Naive thymus-derived CD8-positive, alpha-beta T cell (primary cell): ENCODE results near the gene WNT9B. TPM values are rescaled to one million over a fixed set of nuclear protein-coding genes. Genes with fewer than 3 reads are reported as not detected.
A peak's percentile ranks its signal among the peaks of the same experiment; 100 is the strongest.
"Not testable (repeated sequence)": the region's sequence is repeated elsewhere in the genome, so short reads cannot be mapped to it uniquely, and the experiment has no call there.

Source experiments
- ATAC-seq, 2 donors: fragments of 150-1000 bp; cut with Tn5 transposase in 1 of 2; sonication (Bioruptor Pico), chemical (Tn5 transposase) in 1 of 2; 1 replicate in 1 of 2; 2 replicates in 1 of 2; pipeline ENCODE4 v1.10.0; 2021; ENCODE audit warnings: mild to moderate bottlenecking in 2 of 2, moderate library complexity in 2 of 2
- POLR2A ChIA-PET: fragments of 350-600 bp; sonication (Branson Sonifier 250); formaldehyde crosslinking; loops from one replicate; lab custom pipeline; 2021; ENCODE audit warnings: antibody characterized with exemption; lab: Charles Lee
- DNase-seq, 10 donors: peaks; one replicate each; pipeline versions ENCODE4 v3.0.0 to v3.0.0-alpha.2; 2020 to 2022
- H3K27ac Mint-ChIP-seq, 10 donors: one replicate each; pipeline ENCODE4 v1.8.0; 2020 to 2022; ENCODE audit warnings: mild to moderate bottlenecking in 10 of 10, mixed read lengths in 10 of 10, moderate library complexity in 4 of 10, inconsistent platforms in 1 of 10
- H3K27me3 Mint-ChIP-seq, 5 donors: one replicate each; pipeline ENCODE4 v1.8.0; 2021 to 2022; ENCODE audit warnings: mixed read lengths in 5 of 5
- H3K36me3 Mint-ChIP-seq, 3 donors: one replicate each; pipeline ENCODE4 v1.8.0; 2020 to 2022; ENCODE audit warnings: mixed read lengths in 3 of 3, mild to moderate bottlenecking in 2 of 3, inconsistent platforms in 1 of 3
- H3K4me1 Mint-ChIP-seq, 4 donors: one replicate each; pipeline ENCODE4 v1.8.0; 2021 to 2022; ENCODE audit warnings: mixed read lengths in 4 of 4
- H3K4me3 Mint-ChIP-seq, 10 donors: one replicate each; pipeline ENCODE4 v1.8.0; 2020 to 2022; ENCODE audit warnings: mild to moderate bottlenecking in 10 of 10, mixed read lengths in 10 of 10, moderate library complexity in 6 of 10, inconsistent platforms in 1 of 10
- H3K9me3 Mint-ChIP-seq, 9 donors: one replicate each; pipeline ENCODE4 v1.8.0; 2020 to 2022; ENCODE audit warnings: mixed read lengths in 9 of 9, mild to moderate bottlenecking in 3 of 9, inconsistent platforms in 1 of 9, moderate library complexity in 1 of 9
- polyA plus RNA-seq, 3 donors: library from polyadenylated mRNA; unstranded; fragments of 300-500 nt; fragmentation: Illumina TruSeq; gene quantifications; one replicate each; pipeline ENCODE4 v1.2.3, GENCODE V29; 2021
- total RNA-seq, 8 experiments: library from RNA in 2 of 8; stranded (reverse) in 2 of 8; gene quantifications; one replicate each; pipeline ENCODE4 v1.2.3 and lab custom pipeline; 2021 to 2026

Gene WNT9B
- total and polyA plus RNA-seq, 5 experiments from 2014 or later, result not detected

DNA sequence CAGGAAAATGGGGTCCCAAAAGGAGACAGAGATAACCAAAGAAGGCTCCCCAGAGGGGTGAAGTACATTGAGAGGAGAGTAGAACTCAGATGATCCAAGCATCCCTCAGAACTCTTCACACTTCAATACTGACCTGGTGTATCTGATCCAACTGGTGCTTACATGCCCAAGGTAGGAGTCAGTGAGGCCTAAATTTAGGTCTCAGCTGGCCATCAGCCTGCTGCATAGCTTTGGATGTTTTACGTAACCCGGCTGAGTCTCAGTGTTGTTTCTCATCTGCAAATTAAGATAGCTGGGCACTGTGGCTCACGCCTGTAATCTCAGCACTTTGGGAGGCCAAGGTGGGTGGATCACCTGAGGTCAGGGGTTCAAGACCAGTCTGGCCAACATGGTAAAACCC is 59.9 kb downstream of the WNT9B start:
- Mint-ChIP-seq H3K27me3 (peaks cover 2 to 15% (median 6%) of the 10 kb centered on the region in 5 donors), H3K9me3 (no peaks in the 10 kb centered on the region), H3K4me3 (no peak overlapping the region), H3K27ac (no peak overlapping the region), H3K4me1 (no peaks in the 10 kb centered on the region), H3K36me3 (peaks cover 0 to 3% (median 0%) of the 10 kb centered on the region in 3 donors)
- DNase-seq (no peak), ATAC-seq (no peak)
- POLR2A ChIA-PET, result no interaction called here

DNA sequence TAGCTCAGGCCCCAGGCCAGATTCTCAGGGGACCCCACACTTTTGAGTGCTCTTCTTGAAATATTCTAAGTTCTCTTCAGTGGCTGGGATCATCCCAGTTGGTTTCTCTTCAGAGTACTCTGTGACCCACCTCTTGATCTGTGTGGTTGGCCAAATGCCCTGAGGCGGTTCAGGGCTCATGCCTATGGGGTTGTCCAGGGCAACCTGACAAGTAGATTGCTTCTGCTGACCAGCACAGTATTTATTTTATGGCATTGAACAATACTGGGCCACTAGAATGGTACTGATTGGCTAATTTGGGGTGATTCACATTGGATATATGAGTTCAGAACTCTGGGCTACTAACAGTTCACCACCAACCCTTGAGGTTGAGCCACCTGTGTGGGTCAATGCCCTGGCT is 64.2 kb downstream of the WNT9B start:
- H3K4me1 Mint-ChIP-seq, result peaks cover 0 to under 1% (median 0%) of the 10 kb centered on the region in 4 donors
- ATAC-seq, result no peak
- H3K27me3 Mint-ChIP-seq, result peaks cover 2 to 10% (median 3%) of the 10 kb centered on the region in 5 donors
- peaks cover 0 to 8% (median 0%) of the 10 kb centered on the region in 3 donors for H3K36me3 Mint-ChIP-seq
- peaks cover 0 to 2% (median 0%) of the 10 kb centered on the region in 9 donors for H3K9me3 Mint-ChIP-seq
- H3K27ac Mint-ChIP-seq, result no peak overlapping the region
- no peak for DNase-seq
- POLR2A ChIA-PET, result no interaction called here
- H3K4me3 Mint-ChIP-seq, result no peak overlapping the region

DNA sequence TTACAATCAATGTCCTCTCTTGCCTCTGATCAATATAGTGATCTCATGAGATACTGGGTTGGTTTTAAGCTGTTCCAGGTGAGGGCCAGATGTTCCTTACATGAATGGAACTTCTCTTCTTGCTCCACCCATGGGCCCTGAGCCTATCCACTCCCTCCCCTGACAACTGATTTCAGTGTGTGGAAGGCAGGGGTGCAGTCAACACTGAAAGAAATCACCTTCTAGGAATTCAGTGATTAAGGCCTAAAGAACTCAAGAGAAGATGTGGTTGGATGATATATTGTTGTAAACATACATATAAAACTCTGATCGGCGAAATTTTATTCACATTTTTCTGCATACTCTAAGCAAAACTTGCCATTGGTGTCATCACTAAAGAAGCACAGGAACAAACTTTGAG is 64.8 kb downstream of the WNT9B start:
- Mint-ChIP-seq H3K9me3 (peaks cover 0 to 2% (median 0%) of the 10 kb centered on the region in 9 donors), H3K4me1 (peaks cover 0 to 2% (median 0%) of the 10 kb centered on the region in 4 donors), H3K27ac (no peak overlapping the region), H3K36me3 (peaks cover 0 to 8% (median 0%) of the 10 kb centered on the region in 3 donors), H3K4me3 (no peak overlapping the region), H3K27me3 (peaks cover 0 to 8% (median 2%) of the 10 kb centered on the region in 5 donors)
- DNase-seq, result no peak
- POLR2A ChIA-PET, result no interaction called here
- no peak for ATAC-seq

DNA sequence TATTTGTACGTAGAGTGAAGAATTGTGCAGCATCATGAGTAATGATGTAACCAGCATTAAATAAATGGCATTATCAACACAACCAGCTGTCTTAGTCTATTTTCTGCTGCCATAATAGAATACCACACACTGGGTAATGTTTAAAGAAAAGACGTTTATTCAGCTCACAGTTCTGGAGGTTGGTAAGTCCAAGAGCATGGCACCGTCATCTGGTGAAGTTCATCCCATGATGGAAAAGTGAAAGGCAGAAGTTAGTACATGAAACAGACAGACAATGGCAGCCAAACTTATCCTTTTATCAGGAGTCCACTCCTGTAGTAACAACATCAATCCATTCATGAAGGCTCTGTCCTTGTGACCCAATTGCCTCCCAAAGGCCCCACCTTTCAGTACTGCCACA is 65.2 kb downstream of the WNT9B start:
- H3K27me3 Mint-ChIP-seq, result peaks cover 0 to 8% (median 2%) of the 10 kb centered on the region in 5 donors
- no peak for ATAC-seq
- no peak for DNase-seq
- peaks cover 0 to 8% (median 0%) of the 10 kb centered on the region in 3 donors for H3K36me3 Mint-ChIP-seq
- no peak overlapping the region for H3K4me3 Mint-ChIP-seq
- no peak overlapping the region for H3K27ac Mint-ChIP-seq
- H3K4me1 Mint-ChIP-seq, result peaks cover 0 to 2% (median 0%) of the 10 kb centered on the region in 4 donors
- H3K9me3 Mint-ChIP-seq, result peaks cover 0 to 2% (median 0%) of the 10 kb centered on the region in 9 donors
- POLR2A ChIA-PET, result no interaction called here

- Mint-ChIP-seq H3K9me3 (peaks cover 0 to 2% (median 0%) of the 10 kb centered on the region in 9 donors), H3K36me3 (peaks cover 0 to 8% (median 0%) of the 10 kb centered on the region in 3 donors), H3K27ac (no peak overlapping the region), H3K4me1 (peaks cover 0 to 4% (median 3%) of the 10 kb centered on the region in 4 donors), H3K4me3 (no peak overlapping the region), H3K27me3 (peaks cover 0 to 6% (median 2%) of the 10 kb centered on the region in 5 donors)
- ATAC-seq (no peak), DNase-seq (no peak)
- POLR2A ChIA-PET, result no interaction called here
Observed at GRCh38 chr17:46917041-46917440, 65.7 kb downstream of the WNT9B start.

DNA sequence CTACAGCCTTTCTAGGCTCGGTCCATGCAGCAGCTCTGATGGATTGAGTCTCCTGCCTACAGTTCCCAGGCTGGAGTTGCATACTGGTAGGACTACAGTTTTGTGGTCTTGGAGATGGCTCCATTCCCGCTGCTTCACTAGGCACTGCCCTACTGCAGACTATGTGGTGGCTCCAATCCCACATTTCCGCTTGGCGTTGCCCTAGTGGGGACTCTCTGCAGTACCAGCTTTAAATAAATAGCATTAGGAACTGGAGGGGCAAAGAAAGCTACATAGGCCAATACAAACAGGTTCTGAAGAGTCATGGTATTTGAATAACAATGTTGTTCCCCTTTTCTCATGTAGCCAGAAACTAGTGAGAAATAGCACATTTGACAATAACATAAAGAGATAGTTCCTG is 66.1 kb downstream of the WNT9B start:
- Mint-ChIP-seq H3K4me3 (no peak overlapping the region), H3K27ac (no peak overlapping the region), H3K4me1 (peaks cover 2 to 7% (median 4%) of the 10 kb centered on the region in 4 donors), H3K36me3 (peaks cover 0 to 8% (median 0%) of the 10 kb centered on the region in 3 donors), H3K27me3 (peaks cover 0 to 6% (median 2%) of the 10 kb centered on the region in 5 donors), H3K9me3 (peaks cover 0 to 2% (median 0%) of the 10 kb centered on the region in 9 donors)
- ATAC-seq (no peak), DNase-seq (no peak)
- POLR2A ChIA-PET, result no interaction called here

DNA sequence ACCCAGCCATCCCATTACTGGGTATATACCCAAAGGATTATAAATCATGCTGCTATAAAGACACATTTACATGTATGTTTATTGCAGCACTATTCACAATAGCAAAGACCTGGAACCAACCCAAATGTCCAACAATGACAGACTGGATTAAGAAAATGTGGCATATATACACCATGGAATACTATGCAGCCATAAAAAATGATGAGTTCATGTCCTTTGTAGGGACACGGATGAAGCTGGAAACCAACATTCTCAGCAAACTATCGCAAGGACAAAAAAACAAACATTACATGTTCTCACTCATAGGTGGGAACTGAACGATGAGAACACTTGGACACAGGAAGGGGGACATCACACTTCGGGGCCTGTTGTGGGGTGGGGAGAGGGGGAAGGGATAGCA is 70.6 kb downstream of the WNT9B start:
- POLR2A ChIA-PET, H3K36me3 Mint-ChIP-seq, H3K27me3 Mint-ChIP-seq, DNase-seq, ATAC-seq, H3K9me3 Mint-ChIP-seq: not testable (repeated sequence)
- H3K27ac Mint-ChIP-seq, result peak overlapping the region in 6 of 10 donors; percentile 9 to 100 (median 84)
- H3K4me3 Mint-ChIP-seq, result peak overlapping the region; percentile 36 to 98 (median 74)
- H3K4me1 Mint-ChIP-seq, result peaks cover 18 to 49% (median 46%) of the 10 kb centered on the region in 4 donors

- peak; percentile 2 to 10 for ATAC-seq
- Mint-ChIP-seq H3K4me1 (peaks cover 22 to 53% (median 51%) of the 10 kb centered on the region in 4 donors), H3K36me3 (peaks cover 0 to 7% (median 0%) of the 10 kb centered on the region in 3 donors), H3K4me3 (peak overlapping the region; percentile 89 to 98 (median 95)), H3K9me3 (no peaks in the 10 kb centered on the region), H3K27ac (peak overlapping the region; percentile 97 to 100 (median 100)), H3K27me3 (no peaks in the 10 kb centered on the region)
- DNase-seq, result no peak
- POLR2A ChIA-PET, result no interaction called here
Observed at GRCh38 chr17:46922487-46922803, 71.1 kb downstream of the WNT9B start.

GRCh38 chr17:46922804-46923635 is 71.6 kb downstream of the WNT9B start, which contains the start of gene GOSR2:
TSS of gene GOSR2 (plus strand) at chr17:46923160. CDS start at chr17:46923193, 33 bp downstream.
- POLR2A ChIA-PET, result no interaction called here
- H3K27me3 Mint-ChIP-seq, result no peaks in the 10 kb centered on the region
- ATAC-seq (peak; percentile 91 to 95), DNase-seq (peak; percentile 70 to 97 (median 90))
- H3K4me1 Mint-ChIP-seq, result peaks cover 27 to 59% (median 57%) of the 10 kb centered on the region in 4 donors
- H3K36me3 Mint-ChIP-seq, result peaks cover 0 to 7% (median 0%) of the 10 kb centered on the region in 3 donors
- H3K4me3 Mint-ChIP-seq, result peak within 1 kb of the TSS; percentile 89 to 98 (median 95)
- H3K9me3 Mint-ChIP-seq, result no peaks in the 10 kb centered on the region
- H3K27ac Mint-ChIP-seq, result peak within 1 kb of the TSS; percentile 97 to 100 (median 100)

- Mint-ChIP-seq H3K4me3 (peak overlapping the region in 9 of 10 donors; percentile 16 to 94 (median 34)), H3K27me3 (no peaks in the 10 kb centered on the region), H3K27ac (no peak overlapping the region), H3K9me3 (no peaks in the 10 kb centered on the region), H3K4me1 (peaks cover 36 to 76% (median 67%) of the 10 kb centered on the region in 4 donors), H3K36me3 (peaks cover 0 to 22% (median 3%) of the 10 kb centered on the region in 3 donors)
- DNase-seq (no peak), ATAC-seq (no peak)
- POLR2A ChIA-PET, result no interaction called here
Observed at GRCh38 chr17:46925185-46925868, 73.9 kb downstream of the WNT9B start.

GRCh38 chr17:46928467-46929261 is 77.3 kb downstream of the WNT9B start:
- DNase-seq, result no peak
- H3K9me3 Mint-ChIP-seq, result no peaks in the 10 kb centered on the region
- POLR2A ChIA-PET, result no interaction called here
- H3K4me1 Mint-ChIP-seq, result peaks cover 33 to 59% (median 52%) of the 10 kb centered on the region in 4 donors
- ATAC-seq, result no peak
- no peak overlapping the region for H3K4me3 Mint-ChIP-seq
- no peaks in the 10 kb centered on the region for H3K27me3 Mint-ChIP-seq
- peak overlapping the region in 3 of 10 donors; percentile 16 to 72 (median 60) for H3K27ac Mint-ChIP-seq
- peaks cover 0 to 53% (median 3%) of the 10 kb centered on the region in 3 donors for H3K36me3 Mint-ChIP-seq

DNA sequence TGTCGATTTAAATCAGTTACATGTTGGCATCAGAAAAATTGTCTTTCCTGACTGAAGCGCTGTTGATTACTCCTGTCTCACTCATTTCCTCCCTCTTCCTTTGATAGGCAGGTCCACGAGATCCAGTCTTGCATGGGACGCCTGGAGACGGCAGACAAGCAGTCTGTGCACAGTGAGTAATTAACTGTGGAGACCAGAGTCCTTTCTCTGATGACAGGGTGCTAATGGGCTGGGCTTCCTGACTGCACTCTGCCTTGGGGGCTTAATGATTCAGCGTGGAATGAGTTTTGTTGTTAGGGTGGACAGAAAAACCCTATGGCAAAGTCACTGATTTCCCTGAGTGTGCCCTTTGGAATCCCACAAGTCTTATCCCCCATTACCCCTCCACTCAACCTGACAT is 78.0 kb downstream of the WNT9B start:
- Mint-ChIP-seq H3K27me3 (no peaks in the 10 kb centered on the region), H3K4me1 (peaks cover 27 to 53% (median 45%) of the 10 kb centered on the region in 4 donors)
- no peak for ATAC-seq

More for the DNA sequence above, 78.0 kb downstream of the WNT9B start:
- Mint-ChIP-seq H3K9me3 (no peaks in the 10 kb centered on the region), H3K4me3 (no peak overlapping the region), H3K27ac (peak overlapping the region in 1 of 10 donors; percentile 11), H3K36me3 (peaks cover 0 to 61% (median 6%) of the 10 kb centered on the region in 3 donors)
- POLR2A ChIA-PET, result interaction anchor here (0.7 kb wide), 2 partner anchors 16 to 170 kb away, joined by 3 read pairs; no protein-coding TSS in a partner anchor
- no peak for DNase-seq
